Measurements from ENCODE around the gene TANC1.

The TANC1 gene

DNA sequence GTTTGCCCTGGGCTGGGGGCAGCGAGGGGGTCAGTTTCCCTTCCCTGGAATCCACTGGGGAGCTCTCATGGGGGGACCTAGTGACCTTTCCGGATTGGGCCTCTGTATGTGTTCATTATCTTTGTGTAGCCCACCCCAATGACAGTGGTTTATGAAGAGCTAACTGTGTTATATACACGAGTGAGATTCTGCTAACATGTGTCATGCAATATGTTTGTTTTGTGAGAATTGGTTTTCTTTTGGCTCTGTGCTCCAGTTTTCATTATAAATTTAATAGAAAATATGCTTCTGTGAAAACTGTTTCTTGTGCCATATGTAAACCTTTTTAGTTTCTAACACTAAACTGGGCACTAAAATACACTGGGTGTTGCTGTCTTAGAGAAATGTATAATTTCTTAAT lies 207.5 kb downstream of the TANC1 start:
- DNase-seq, result no peak

DNA sequence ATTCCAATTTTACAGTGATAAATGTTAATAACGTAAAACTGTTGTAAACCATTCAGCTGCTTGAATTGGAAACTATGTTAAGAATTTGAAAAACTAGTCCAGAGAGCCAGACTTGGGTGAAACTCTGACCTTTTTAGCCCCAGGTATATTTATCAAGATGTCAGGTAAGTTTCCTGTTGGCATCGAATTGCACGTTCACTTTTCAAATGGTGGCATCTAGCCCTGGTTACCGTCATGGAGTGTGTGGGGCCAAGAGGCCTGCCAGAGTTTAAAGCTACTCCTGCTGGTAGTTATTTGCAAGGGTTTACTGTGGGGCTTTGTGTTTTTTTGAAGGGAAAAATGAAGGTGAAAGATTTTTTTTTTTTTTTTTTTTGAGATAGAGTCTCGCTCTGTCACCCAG lies 208.1 kb downstream of the TANC1 start:
- DNase-seq, result no peak

DNA sequence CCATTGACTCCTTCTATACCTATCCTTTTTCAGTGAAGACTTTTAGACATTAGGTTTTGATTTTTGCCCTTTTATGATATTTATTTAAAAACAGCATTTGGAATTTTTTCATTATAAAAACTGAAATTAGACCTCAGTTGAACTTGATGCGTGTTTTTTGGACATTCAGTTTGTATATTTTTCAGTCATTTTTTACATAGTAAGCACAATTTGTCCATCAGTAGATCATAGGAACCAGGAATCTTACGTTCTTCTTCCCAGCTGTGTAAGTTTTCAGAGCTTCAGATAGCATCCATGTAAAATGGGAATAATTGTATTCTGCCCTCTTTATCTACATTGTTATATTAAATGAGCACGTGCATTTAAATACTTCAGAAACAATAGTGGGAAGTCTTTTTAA lies 208.9 kb downstream of the TANC1 start:
- DNase-seq, result no peak

DNA sequence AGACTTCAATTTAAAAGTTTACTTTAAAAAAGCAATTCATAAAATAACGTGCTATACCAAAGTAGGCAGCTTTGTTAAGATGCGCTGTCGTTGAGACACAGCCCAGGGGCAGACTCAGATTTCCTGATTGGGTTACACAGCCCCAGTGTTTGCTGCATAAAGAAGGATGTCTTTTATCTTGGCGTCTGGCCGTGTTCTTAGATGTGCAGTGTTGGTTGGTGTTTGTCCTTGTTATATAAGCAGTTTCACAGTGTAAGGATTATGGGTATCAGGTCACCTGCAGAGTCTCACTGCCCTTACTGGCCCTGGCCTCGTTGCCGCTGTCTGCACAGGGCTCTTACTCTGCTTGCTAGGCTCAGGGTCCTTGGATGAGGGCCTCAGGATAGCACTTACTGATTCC lies 209.5 kb downstream of the TANC1 start:
- no peak for DNase-seq

DNA sequence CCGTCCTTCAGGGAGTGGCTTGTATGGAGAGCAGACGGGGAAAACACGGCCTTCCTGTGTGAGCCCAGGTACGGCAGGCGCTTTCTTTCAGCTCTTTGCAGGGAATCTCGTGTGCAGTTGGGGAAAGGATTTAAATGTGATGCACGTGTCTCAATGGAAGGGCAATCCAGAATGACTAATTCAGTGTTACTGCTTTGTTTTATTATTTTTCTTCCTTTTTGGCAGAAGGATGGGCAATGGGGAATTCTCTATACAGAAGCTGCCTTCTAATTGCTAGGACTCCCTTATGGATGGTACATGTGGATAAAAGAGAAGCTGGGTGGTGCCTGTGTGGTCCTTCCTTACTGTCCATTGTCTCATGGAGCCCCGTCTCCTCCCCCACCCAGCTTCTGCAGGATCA lies 210.7 kb downstream of the TANC1 start:
- no peak for DNase-seq

DNA sequence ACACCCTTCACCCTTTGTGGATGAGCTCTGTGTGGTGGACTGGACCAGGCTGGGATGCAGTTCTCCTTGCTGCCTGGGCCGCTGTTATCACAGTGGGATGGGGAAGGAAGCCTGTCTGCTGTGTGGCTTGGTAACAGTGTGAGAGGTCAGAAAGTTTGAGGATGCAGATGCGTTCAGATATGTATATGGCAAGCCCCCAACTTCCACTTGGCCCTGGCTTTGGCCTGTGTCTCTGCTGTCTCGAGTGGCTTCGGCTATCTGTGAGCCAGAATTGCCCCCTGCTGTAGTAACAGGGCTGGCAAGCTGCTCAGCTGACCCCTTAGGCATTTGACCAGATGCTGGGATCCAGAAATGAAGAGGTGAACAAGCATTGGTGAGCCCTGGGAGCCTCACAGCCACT lies 211.3 kb downstream of the TANC1 start:
- DNase-seq, result no peak

DNA sequence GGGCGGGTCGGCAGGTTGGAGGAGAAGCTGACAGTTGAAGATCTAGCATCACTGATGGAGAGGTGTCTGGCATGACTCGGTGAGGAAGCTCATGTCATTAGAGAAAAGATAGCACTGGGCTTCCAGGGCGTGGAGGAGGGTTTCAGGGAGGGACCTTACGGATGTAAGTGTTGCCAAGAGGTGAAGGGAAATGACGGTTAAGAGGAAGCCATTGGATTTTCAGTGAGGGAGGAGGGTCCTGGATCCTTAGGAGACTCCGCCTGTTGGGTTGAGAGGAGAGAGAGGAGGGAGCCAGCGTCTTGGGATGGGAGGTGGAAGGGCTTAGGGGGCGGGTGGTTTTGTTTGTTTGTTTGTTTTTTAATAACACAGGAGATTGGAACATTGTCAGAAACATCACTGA lies 214.9 kb downstream of the TANC1 start:
- no peak for DNase-seq

DNA sequence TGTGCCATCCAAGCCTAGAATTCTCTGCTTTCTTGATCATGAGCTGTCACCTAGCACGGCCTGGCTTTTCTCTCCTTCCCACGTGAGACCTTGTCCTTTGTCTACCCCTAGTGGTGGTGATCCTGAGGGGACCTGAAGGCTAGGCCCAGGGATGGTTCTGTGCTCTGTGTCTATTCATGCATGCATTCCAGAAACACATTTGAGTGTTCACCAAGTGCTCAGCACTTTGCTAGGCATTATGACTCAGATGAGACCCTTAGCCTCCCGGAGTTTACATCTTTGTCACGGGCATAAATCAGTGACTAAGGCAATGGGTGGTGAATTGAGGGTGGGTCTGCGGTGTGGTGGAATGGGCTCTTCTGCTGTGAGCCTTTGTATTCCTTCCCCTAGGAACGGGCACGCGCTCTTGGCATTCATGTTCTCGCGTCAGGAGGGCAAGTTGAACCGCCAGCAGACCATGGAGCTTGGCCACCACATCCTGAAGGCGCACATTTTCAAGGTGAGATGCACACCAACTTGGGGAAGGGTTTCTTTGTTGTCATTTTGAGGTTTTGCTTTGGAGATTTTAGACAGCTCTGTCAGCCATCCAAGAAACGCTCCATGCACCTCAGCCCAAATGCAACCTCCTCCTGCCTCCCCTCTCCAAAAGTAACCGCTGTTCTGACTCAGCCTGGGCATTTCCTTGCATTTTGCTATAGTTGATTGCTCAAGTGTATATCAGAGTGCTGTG lies 217.1 kb downstream of the TANC1 start:
- DNase-seq, result no peak

DNA sequence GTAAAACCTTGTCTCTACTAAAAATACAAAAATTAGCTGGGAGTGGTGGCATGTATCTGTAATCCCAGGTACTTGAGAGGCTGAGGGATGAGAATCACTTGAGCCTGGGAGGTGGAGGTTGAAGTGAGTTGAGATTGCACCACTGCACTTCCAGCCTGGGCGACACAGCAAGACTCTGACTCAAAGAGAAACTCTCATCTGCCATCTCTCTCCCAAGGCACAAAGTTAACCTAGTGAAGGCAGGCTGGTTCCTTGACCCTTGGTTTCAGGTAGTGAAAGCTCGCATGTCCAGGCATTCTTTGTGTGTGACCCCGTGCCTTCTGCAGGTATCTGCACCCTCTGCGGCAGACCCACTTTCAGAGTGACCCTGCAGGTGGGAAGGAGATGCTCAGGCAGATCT lies 218.0 kb downstream of the TANC1 start:
- DNase-seq, result no peak

DNA sequence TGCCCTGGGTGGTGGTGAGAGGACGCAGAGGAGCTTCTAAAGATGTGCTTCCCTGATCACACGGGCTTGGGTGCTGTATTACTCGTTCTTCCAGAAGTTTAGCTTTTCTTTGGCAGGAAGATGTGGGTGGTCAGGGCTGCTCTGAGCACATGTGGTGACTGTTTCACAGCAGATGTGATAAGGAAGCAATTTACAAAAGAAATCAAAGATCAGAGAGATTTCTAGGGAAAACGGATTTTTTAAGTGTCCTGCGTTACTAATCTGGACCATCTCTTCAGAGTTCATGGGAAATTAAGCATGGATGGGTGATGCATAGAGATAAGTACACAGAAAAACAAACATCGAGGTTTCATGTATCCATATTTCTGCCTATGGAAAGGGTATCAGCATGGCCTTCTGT lies 218.7 kb downstream of the TANC1 start:
- DNase-seq, result no peak

DNA sequence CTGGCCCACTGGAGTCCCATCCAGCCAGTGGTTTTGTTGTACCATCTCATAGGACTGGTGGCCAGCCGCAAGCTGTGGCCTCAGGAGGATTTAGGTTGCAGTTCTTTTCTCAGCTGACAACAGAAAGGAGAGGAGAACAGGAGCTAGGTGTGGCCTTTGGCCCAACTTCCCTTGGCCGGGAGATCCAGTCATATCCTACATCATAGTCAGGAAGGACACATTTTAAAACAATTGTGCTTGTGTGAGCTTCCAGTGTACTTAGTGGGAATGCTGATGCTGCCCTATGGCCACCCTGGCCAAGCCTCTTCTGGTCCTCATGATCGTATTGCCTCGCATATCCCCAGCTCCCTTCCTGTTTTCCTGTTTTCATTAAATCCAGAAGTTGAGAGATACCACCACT lies 220.0 kb downstream of the TANC1 start:
- DNase-seq, result no peak

DNA sequence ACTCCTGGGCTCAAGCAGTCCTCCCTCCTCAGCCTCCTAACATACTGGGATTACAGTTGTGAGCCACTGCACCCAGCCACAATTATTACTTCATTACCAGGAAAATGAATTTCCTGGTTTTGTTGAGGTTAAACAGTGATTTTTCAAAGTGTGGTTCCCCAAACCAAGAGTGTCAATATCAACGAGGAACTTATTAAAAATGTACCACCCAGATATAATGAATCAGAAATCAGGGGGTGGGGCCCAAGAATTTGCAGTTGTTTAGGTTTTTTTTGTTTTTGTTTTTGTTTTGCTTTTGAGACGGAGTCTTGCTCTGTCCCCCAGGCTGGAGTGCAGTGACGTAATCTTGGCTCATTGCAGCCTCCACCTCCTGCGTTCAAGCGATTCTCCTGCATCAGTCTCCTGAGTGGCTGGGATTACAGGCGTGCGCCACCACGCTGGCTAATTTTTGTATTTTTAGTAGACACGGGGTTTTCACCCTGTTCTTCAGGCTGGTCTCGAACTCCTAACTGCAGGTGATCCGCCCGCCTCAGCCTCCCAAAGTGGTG lies 224.0 kb downstream of the TANC1 start:
- DNase-seq, result no peak

DNA sequence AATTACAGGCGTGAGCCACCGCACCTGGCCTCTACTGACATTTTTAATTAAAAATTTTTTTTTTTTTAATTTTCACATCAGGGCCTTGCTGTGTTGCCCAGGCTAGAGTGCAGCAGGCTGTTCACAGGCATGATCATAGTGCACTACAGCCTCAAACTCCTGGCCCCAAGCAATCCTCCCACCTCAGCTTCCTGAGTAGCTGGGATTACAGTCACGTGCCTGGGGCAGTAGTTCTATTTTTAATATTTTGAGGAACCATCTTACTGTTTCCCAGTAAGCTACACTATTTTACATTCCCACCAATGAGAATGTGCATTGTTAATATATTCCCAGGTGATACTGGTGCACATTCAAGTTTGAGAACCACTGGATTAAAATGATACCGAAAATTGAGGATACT lies 225.4 kb downstream of the TANC1 start:
- no peak for DNase-seq

DNA sequence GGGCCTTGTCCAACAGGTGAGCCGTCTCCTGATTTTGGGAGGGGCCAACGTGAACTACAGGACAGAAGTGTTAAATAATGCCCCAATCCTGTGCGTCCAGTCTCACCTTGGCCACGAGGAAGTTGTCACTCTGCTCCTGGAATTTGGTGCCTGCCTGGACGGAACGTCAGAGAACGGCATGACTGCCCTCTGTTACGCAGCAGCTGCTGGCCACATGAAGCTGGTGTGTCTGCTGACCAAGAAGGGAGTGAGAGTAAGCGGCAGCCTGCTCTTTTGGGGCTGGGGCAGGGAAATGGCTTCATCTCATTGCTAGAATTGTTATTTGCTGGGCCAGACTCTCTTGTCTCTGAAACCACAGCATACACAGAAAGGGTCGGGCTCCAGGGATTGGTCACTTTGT lies 225.8 kb downstream of the TANC1 start:
- DNase-seq, result no peak

DNA sequence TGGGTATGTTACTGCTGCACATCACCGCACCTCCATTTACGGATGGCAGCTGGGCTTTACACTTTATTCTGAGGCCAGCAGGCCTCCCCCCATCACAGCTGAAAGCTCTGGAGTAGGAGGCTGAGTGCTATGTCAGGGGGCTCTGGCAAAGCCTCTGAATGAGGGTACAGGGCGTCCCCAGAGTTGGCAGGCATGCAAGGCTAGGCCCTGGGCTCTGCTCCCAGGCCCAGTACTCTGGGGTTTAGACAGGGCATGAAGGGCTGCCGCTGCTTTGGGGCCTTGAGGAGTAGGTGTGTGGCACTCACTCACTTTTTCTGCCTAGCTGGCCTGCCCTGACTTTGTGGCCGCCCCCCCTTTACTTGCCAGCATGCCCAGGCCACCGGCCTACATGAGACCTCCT lies 227.3 kb downstream of the TANC1 start:
- DNase-seq, result no peak

DNA sequence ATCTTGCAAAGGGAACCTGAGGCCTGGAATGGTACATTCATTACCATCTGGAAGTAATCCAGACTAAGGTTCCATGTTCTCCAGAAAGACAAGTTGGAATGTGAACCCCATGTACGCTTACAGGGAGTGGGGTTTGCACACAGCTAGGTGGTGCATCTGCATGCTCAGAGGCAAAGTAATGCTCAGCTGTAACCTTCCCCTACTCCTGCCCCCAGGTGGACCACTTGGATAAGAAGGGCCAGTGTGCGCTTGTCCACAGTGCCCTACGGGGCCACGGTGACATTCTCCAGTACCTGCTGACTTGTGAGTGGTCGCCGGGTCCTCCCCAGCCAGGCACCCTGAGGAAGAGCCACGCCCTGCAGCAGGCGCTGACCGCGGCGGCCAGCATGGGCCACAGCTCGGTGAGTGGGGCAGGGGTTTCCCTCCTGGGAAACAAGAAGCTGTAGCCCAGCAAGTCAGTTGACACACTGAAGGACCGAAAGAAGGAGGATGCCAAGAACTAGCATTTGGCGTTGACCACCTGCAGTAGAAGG lies 228.0 kb downstream of the TANC1 start:
- no peak for DNase-seq

DNA sequence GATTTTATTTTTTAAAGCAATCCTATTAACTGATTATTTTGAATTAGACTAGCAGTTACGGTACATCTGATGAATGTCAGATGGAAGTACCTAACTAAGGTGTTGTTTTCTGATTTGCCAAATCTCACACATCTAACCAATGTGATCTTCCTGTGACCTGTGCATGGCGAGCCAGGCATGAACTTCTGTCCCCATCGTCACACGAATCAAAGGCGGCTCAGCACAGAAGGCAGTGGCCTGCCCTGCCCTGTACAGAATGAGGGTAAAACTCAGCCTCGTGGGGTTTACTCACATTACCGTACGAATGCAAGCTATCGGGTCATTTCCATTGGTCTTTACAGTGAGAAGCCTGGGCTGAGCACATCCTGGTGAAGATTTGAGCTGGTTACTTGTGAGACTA lies 230.8 kb downstream of the TANC1 start:
- DNase-seq, result no peak

DNA sequence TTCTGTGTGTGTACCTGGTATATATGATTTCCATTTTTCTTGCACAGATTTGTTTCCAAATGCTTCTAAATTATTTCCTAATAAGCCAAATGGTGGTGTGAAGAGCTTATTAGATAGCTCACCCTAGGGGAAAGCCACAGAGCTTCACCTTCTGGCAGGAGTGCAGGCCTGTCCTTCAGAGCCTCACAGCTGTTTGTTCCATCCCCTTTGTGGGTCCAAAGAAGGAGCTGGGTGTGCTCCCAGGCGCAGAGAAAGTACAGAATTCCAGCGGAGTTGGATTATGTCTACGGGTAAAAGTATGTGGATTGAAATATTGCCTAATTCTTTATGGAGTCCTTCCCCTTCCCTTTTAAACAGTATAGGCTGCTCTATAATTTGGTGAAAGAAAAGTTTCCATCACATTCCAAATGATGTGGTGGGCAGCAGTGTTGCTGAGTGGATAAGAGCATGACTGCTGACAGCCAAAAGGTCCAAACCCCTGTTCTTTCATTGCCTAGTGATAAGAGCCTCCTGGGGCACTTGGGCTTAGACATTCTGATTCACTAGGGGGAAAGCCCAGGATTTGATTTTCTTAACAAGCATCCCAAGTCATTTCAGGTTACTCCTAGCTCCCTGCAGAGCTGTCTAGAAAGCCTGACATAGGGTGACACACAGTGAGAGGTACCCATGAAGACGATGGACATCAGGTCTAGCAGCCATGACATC lies 231.5 kb downstream of the TANC1 start:
- DNase-seq, result no peak

DNA sequence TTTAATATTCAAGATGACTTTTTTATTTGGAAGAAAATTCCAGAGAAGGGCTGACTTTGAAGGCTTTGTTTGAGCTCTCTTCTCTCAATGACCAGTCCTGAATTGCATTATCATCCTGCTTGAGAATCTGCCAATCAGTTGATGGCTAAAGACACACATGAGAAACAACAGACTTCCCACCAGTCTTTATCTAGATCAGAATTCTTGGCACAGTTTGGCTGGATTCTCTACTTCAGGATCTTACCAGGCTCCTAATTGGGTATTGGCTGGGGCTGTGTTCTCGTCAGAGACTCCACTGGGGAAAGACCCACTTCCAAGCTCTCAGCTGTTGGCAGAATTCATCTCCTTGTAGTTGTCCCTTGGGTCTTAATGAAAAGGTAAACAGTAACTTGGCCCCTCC lies 232.1 kb downstream of the TANC1 start:
- no peak for DNase-seq

DNA sequence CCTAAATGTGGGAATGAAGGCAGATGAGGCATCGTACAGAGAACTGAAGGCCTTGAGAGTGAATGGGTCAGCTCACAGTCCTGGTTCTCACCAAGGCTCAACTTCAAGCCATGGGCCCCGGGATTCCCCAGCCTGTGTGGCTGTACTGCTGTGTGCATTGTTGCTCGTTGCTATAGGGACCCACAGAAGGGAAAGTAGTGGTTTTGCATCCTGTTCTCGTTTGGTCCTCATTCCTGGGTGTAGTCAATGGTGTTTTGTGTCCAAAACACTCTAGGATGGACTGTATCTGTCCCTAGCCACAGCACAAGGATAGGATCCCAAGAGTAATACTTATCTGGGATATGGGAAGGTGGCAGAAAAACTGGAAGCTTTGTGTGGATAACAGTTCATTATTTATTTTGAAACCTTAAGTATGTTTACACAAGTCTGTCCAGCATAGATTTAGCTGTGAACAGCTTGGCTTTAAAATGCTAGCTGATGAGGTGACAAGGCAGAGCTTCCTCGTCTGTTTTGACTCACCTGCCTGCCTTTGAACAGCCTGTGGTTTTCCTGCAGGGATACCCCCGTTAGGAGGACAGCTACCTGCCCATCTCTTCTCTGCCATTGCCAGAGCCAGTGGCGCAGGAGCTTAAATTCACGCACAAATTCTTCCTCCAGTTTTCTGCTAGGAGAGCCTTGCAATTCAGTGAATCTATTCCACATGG lies 233.1 kb downstream of the TANC1 start:
- no peak for DNase-seq

DNA sequence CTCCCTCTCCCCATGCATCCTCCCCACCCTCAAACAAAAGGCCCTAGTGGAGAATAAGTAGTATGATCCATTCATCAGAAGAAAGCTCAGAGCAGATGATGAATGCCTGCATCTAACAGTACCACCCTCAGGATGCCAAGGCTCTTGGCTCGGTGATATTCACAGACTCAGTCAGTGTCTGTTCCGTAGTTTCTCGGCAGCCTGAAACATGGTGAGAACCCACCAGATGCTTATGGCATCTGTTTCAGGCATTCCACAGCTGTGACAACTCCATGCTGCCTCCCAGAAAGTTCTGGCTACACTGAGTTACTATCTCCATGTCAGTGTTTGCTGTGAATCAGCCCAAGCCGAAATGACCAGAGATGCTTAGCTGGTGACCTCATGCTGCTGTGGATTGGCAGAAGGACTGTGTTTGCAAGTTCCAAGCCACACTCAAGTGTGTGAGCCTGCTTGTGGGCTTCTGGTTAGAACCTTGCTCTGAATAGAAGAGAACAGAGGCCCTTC lies 234.2 kb downstream of the TANC1 start:
- no peak for DNase-seq

DNA sequence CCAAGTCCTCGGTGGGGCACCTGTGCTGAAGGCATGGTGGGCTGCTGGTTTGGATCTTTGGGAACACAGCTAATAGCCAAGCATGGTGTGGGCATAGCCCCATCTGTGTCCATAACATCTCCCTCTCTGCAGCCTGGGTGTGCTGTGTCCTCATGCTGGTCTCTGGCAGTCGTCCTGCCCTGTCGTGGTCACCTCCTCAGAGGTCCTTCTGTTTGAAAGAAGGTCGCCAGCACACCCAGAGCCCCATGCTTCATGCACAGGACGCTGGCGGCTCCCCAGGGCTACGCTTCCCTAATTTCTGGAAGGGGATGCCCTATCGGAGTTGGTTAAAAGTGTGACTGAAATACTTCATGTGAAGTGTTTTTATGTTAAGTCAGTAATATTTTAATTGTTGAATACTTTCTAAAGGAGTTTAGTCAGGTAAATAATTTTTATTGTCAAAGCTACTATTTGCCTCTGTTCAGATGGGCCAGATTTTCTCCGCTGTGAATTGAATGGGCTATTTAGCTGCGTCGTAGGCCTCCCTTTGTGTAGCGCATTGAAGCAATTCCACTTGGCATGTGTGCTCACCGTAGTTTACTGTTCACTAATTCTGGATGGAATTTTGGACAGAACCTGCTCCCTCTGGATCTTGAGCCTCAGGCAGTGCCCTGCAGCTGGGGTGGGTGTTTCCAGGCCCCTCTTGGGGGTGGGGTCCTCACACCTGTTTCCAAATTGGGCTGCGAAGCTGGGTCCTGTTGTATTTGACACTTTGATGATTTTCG lies 236.1 kb downstream of the TANC1 start:
- no peak for DNase-seq
